Erythroblast (primary cell): ENCODE results near the gene LINS1.
A peak's percentile ranks its signal among the peaks of the same experiment; 100 is the strongest.

Experiments
- DNase-seq, 2 experiments: peaks; one replicate each; lab custom pipeline; 2025; lab: John Stamatoyannopoulos, UW
- GATA1 ChIP-seq: IDR thresholded peaks from 2 replicates; pipeline ENCODE4 v1.6.1; 2011; ENCODE audit warnings: low read depth, mild to moderate bottlenecking, control low read depth, low read length, moderate library complexity
- POLR2A ChIP-seq: IDR thresholded peaks from 2 replicates; pipeline ENCODE4 v1.6.1; 2011; ENCODE audit warnings: mild to moderate bottlenecking, low read length

Gene LINS1

GRCh38 chr15:100602064-100602822 lies at the start of gene LINS1, which contains the start of gene ASB7:
Gene LINS1, minus strand, starts transcription at chr15:100602184. Its CDS starts 21,342 bp downstream, at chr15:100580842.
Gene ASB7, plus strand, starts transcription at chr15:100602589. Its CDS starts 9,628 bp downstream, at chr15:100612217.
- DNase-seq, result peak; percentile 100

GRCh38 chr15:100651253-100651652 lies 49.3 kb upstream of the LINS1 start:
- TF ChIP-seq GATA1 (no peak), POLR2A (no peak)

More at GRCh38 chr15:100602064-100602822, at the start of gene LINS1, which contains the start of gene ASB7:
- TF ChIP-seq POLR2A (peak; percentile 83), GATA1 (no peak)

GRCh38 chr15:100650685-100651084 lies 48.7 kb upstream of the LINS1 start:
- TF ChIP-seq POLR2A (no peak), GATA1 (no peak)
- no peak for DNase-seq

More at GRCh38 chr15:100651253-100651652, 49.3 kb upstream of the LINS1 start:
- DNase-seq, result no peak

GRCh38 chr15:100648951-100649350 lies 47.0 kb upstream of the LINS1 start:
- no peak for TF ChIP-seq POLR2A
- no peak for DNase-seq

- DNase-seq, result no peak
- no peak for TF ChIP-seq POLR2A
- TF ChIP-seq GATA1, result no peak
Measured at GRCh38 chr15:100645671-100646070, 43.7 kb upstream of the LINS1 start.

GRCh38 chr15:100642950-100643338 lies 41.0 kb upstream of the LINS1 start:
- DNase-seq, result no peak
- TF ChIP-seq POLR2A (no peak), GATA1 (no peak)

GRCh38 chr15:100642213-100642949 lies 40.4 kb upstream of the LINS1 start:
- no peak for DNase-seq
- TF ChIP-seq GATA1, result no peak
- no peak for TF ChIP-seq POLR2A

- no peak for DNase-seq
- TF ChIP-seq POLR2A (no peak), GATA1 (no peak)
Measured at GRCh38 chr15:100638177-100638730, 36.3 kb upstream of the LINS1 start.

- TF ChIP-seq GATA1, result no peak
- no peak for TF ChIP-seq POLR2A
- DNase-seq, result no peak
Measured at GRCh38 chr15:100635406-100636071, 33.6 kb upstream of the LINS1 start.

GRCh38 chr15:100633763-100634075 lies 31.7 kb upstream of the LINS1 start:
- TF ChIP-seq GATA1, result no peak
- TF ChIP-seq POLR2A, result no peak
- no peak for DNase-seq

- TF ChIP-seq GATA1 (no peak), POLR2A (no peak)
- no peak for DNase-seq
Measured at GRCh38 chr15:100631831-100632230, 29.8 kb upstream of the LINS1 start.

GRCh38 chr15:100628746-100629145 lies 26.8 kb upstream of the LINS1 start:
- TF ChIP-seq POLR2A, result no peak
- TF ChIP-seq GATA1, result no peak
- no peak for DNase-seq

GRCh38 chr15:100627789-100628395 lies 25.9 kb upstream of the LINS1 start:
- TF ChIP-seq POLR2A (no peak), GATA1 (no peak)
- peak; percentile 75 to 87 for DNase-seq

GRCh38 chr15:100623301-100623700 lies 21.3 kb upstream of the LINS1 start:
- TF ChIP-seq POLR2A (no peak), GATA1 (no peak)
- no peak for DNase-seq
